IMR-90 (cell line): ENCODE results near the gene LRRC14B. TPM values are rescaled to one million over a fixed set of nuclear protein-coding genes. Genes with fewer than 3 reads are reported as not detected.

ENCODE experiments used
- CTCF ChIP-seq: conservative IDR thresholded peaks from 2 replicates; pipeline ENCODE4 v1.5.1; 2012; ENCODE audit warnings: mild to moderate bottlenecking, low read depth, low read length, improper control_type of control experiment
- MXI1 ChIP-seq: IDR thresholded peaks from 2 replicates; pipeline ENCODE4 v1.6.1; 2012; ENCODE audit warnings: low read depth, mild to moderate bottlenecking, low read length, moderate library complexity, borderline replicate concordance
- polyA plus RNA-seq, 3 experiments: library from polyadenylated mRNA; depleted of rRNA; stranded (reverse); fragments of >200 nt; gene quantifications; 2 replicates each; pipeline ENCODE4 v1.2.3, GENCODE V29; 2012; ENCODE audit warnings: low replicate concordance in 1 of 3
- total RNA-seq: library from RNA; depleted of rRNA; stranded (reverse); fragments of >200 nt; gene quantifications from 2 replicates; pipeline ENCODE4 v1.2.3, GENCODE V29; 2012

The LRRC14B gene
- total and polyA plus RNA-seq, 2 of the 4 experiments (the other 2 are of a cell fraction): not detected

- TF ChIP-seq CTCF: no peak
- no peak for TF ChIP-seq MXI1
Measured at GRCh38 chr5:185095-186070, 5.9 kb upstream of the LRRC14B start (continued).
